Colon (tissue), 2 donors: ENCODE results near the gene UNC93B1.
A peak's percentile ranks its signal among the peaks of the same experiment; 100 is the strongest.

Source experiments
- FAIRE-seq: peaks from 2 replicates; lab custom pipeline; 2012; peaks lifted over from hg19 to GRCh38; lab: Jason Lieb, UNC
- donor health status: control.
- donor health status: control.

The UNC93B1 gene

DNA sequence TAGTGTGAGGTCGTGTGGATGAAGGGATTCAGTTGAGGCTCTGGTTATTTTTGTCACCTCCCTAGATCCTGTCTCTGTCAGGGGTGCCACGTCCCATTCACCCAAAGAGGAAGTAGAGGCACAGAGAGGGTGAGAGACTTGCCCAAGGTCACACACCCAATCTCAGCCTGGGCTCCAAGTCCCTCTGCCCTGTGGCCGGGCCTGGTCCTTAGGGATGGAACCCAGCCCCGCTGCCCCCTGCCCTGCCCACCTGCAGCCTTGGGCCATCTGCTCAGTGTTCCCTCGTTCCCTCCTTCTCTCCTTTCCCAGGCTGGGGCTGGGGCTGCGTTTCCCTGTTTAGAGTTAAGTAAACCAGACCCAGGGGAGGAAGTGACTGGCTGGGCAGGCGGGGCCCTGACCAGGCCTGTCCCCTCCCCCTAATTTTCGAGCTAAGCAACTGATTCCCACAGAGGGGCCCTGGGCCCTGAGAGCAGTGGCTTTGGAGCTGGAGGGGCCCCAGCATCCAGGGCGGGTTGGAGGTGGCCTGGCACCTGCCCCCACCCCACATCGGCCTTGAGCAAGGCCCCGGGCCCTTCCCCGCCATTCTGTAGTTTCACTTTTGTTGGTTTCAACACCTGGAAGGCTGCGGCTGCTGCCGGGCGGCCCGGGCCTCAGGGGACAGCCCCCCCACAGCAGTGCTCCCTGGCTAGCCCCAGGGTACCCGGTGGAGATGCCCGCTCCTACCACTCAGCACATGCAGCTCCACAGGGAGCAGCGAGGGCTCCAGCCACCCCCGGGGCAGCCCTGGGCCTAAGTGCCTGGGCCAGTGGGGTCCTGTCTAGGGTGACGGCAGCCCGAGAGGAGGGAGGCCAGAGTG lies 36.4 kb upstream of the UNC93B1 start:
- no peak for FAIRE-seq

GRCh38 chr11:68039526-68040086 lies 35.7 kb upstream of the UNC93B1 start:
- FAIRE-seq: no peak

DNA sequence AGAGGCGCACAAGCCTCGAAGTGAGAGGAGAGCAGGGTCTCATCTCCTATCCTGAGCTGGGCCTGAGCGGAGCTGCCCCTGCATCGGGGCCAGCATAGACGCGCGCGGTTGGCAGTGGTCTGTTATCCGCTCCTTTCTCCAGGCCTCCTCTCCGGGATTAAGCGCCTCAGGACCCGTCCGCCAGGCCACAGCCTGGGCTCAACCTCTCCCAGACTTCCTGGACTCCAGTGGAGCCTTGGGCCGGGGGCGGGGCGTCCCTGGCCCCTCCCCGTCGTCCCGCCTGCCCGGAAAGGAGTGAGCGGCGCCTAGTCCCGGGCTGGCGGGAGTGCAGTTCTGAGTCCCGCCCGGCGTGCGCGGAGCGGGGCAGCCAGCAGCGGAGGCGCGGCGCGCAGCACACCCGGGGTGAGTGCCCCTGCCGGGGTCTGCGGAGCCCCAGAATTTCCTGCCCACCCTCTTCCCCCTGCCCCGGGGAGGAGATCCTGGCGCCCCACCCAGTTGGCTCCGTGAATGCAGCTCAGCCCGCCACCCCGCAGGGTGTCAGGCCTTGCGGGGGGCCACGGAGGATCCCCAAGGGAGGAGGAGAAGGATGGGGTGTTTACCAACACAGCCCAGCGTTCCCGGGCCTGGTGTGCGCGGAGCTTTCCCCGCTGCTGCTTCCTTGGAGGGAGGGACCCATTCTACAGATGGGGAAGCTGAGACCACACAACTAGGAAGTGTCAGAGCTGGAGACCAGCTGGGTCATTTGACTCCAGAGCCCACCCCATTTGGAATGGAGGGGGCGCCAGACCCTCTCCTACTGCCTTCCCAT lies 35.0 kb upstream of the UNC93B1 start, which contains the start of gene TCIRG1:
Gene TCIRG1 (plus strand): TSS at position 308 of the 808 bp plus-strand sequence. CDS start 2,247 bp downstream, outside the sequence.
- FAIRE-seq: no peak

GRCh38 chr11:68038226-68038717 lies 34.4 kb upstream of the UNC93B1 start:
- no peak for FAIRE-seq

DNA sequence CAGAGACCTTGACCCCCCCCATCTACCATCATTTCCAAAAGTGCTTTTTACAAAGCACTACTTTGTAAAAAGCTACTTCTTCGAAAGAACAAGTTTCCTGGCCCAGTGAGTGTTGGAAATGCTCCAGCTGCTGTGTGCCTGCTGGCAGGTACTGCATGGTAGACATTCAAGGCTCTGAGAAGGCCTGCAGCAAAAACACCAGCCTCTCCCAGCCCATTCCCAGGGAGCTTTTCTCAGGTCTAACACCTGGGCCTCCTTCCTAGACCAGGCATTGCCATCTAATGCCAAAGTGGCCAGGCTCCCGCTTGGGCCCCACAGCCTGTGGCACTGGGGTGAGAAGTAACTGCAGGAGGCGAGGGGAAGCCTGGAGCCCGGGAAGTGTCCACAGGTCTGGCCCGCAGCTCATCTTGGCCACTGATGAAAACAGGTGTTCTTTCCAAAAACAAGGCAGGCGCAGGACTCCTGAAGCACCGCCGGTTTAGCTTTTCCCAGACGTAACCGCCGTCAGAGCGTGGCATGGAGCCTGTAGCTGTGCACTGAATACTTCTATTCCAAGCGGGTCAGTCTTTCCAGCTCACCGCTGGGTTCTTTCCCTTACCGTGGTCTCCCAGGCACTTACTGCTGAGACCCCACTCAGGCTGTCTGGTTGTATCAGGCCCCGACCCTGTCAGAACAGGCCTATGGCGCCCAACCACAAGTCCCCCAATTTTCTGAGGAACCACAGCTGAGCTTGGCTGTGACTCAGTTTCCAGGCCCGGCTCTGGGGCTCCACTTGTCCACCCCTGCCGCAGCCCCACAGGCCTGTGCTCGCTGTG lies 33.7 kb upstream of the UNC93B1 start:
- no peak for FAIRE-seq

GRCh38 chr11:68036717-68037239 lies 32.9 kb upstream of the UNC93B1 start:
- FAIRE-seq: no peak

GRCh38 chr11:68036141-68036716 lies 32.3 kb upstream of the UNC93B1 start:
- no peak for FAIRE-seq

DNA sequence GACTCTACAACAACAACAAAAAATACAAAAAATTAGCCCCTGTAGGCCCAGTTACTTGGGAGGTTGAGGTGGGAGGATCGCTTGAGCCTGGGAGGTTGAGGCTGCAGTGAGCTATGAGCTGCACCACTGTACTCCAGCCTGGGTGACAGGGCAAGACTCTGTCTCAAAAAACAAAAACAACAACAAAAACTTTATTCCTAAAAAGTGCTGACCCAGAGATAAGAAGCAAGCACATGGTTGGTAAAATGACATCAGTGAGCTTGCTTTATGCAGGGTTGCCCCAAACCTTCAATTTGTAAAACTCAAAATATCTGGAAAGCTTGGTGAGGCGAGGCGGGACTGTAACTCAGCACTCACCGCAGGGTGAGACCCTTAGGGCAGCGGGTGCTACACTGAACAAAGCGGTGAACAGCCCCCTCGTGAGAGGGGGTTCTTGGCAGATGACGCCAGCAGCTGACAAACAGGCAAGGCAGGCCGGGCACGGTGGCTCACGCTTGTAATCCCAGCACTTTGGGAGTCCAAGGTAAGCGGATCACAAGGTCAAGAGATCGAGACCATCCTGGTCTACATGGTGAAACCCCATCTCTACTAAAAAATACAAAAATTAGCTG lies 31.5 kb upstream of the UNC93B1 start:
- FAIRE-seq: no peak

- FAIRE-seq: no peak
Observed at GRCh38 chr11:68033708-68034045, 29.8 kb upstream of the UNC93B1 start.

- FAIRE-seq: no peak
Observed at GRCh38 chr11:68032997-68033707, 29.3 kb upstream of the UNC93B1 start.

DNA sequence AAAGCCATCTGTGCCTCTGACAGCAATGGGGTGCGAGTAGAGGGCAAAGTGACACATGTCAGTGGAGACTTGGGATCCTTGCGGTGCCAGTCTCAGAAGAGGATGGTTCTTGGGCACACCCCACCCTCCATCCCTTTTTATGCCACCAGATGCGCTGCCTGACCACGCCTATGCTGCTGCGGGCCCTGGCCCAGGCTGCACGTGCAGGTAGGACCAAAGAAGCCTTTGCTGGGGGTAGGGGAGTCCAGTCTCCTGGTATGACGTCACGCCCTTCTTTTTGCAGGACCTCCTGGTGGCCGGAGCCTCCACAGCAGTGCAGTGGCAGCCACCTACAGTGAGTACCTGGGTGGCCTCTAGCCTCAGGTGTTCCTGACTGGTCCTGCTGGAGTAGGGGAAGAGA lies 28.1 kb upstream of the UNC93B1 start:
- FAIRE-seq: no peak

- FAIRE-seq: no peak
Observed at GRCh38 chr11:68031144-68031464, 27.2 kb upstream of the UNC93B1 start.

DNA sequence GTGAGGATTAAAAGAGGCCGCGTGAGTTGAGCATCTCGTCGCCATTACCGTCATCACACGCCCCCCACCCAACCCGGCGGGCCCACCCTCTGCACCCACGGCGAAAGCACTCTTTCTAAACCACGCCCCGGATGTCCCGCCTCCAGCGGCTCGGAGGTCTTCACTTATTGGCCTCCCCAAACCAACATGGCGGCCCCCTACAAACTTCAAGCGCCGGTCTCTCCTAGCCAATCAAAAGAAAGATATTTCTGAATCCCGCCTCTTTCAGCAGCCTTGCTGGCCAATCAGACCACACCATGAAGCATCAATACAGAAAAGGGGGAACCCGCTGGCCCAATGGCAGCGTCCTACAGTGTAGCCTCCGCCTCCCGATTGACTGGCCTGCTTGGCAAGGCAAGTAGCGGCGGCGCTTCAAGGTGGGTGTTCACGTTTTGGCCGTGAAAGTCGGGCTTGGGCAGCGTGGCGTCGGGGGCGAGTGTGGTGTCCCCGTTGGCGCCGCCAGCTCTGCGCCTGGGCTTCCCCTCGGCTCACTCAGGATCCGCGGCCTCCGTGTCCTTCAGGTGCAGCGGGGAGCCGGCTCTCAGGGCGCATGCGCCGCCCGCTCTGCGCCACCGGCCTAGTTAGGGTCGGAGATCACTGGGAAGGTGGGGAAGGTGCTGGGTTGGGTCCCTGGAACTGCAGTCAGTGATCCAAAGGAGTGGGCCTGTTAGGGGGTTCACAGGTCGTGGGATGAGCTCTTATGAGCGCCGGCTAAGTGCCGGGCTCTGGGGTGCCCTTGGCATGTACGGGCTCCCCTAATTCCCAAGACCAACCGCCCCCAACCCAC lies 26.6 kb upstream of the UNC93B1 start, which contains the start of gene NDUFS8:
Gene NDUFS8 (plus strand): TSS at position 364 of the 826 bp plus-strand sequence. CDS start 1,471 bp downstream, outside the sequence.
- FAIRE-seq: peak; percentile 97

- FAIRE-seq: no peak
Observed at GRCh38 chr11:68028802-68029545, 25.1 kb upstream of the UNC93B1 start.

DNA sequence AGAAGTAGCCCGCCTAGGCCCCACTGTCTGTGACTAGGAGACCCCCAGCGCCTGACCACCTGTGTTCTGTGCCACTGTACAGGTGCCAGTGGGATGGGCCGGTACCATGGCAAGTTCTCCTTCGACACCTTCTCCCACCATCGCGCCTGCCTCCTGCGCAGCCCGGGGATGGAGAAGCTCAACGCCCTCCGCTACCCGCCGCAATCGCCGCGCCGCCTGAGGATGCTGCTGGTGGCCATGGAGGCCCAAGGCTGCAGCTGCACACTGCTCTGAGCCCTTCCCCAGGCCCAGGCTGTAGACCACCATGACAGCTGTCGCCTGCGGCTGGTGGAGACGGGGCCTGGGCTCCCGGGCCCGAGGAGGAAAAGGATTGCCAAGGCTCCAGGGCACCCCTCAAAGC lies 23.8 kb upstream of the UNC93B1 start:
- FAIRE-seq: no peak

GRCh38 chr11:68026391-68027105 lies 22.7 kb upstream of the UNC93B1 start:
- FAIRE-seq: no peak

DNA sequence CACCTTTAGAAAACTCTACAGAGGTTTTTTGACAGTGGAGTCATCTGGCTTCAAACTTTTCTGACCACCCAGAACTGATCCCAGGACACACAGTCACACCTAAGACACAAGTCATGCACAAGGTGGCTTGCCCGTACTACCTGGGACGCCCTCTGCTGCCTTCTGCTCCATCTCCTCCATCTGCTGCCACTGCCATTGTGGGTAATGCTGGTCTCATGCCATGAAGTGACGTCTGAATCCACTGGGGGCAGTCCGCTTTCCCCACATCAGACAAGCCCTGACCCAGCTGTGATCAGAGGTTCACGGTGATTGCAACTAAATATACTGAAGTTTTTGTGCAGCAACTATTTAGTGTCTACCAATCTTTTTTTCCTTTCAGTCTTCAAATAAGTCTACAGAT lies 21.1 kb upstream of the UNC93B1 start:
- FAIRE-seq: no peak

- FAIRE-seq: no peak
Observed at GRCh38 chr11:68024508-68024907, 20.6 kb upstream of the UNC93B1 start.
